Measurements from ENCODE around the gene ZNF496.

DNA sequence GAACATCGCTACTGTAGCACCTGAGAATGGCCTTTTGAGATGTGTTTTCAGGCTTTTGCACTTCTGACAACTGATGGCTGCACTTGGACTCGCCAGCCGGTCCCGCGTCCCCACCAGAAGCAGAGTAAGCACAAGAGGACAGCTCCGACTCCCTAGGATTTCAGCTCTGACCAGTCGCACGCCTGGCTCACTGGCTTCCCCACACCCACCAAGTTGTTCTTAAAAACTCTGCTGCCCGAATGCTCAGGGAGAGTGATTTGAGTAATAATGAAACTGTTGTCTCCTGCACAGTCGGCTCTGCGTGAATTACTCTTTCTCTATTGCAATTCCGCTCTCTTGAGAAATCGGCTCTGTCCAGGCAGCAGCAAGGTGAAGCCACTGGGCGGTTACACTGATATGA lies 44.1 kb upstream of the ZNF496 start:
- no peak for TF ChIP-seq CTCF (IDR thresholded peaks at IDR 0.05; ENCODE audit: insufficient read depth, low read depth, low read length)
- TF ChIP-seq EZH2 (IDR thresholded peaks at IDR 0.05; ENCODE audit: insufficient read depth, low read length), result no peak
